ENCODE measurements around the gene SBK1. TPM values are rescaled to one million over a fixed set of nuclear protein-coding genes. Genes with fewer than 3 reads are reported as not detected.

SBK1 gene
- total and polyA plus RNA-seq, 2 of the 4 experiments (the other 2 are of a cell fraction): under 0.01 to 0.05 TPM

DNA sequence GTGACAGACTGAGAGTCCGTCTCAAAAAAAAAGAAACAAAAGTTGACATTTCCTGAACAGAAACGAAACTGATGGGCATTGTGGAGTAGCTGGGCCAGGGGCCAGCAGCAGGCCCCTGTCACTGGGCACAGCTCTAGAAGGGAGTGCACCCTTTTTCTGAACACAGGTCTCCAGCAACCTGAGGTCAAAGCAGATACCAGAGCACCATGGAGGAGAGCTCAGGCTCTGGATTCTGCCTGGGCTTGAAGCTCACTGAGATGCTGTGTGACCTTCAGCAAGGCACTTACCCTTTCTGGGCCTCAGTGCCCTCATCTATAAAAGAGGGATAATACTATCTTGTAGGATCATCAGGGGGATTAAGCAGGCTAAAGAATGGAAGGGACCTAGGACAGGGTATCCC is 5.0 kb downstream of the SBK1 start:
- TF ChIP-seq RCOR1 (IDR thresholded peaks at IDR 0.05; ENCODE audit: insufficient replicate concordance, low read length): no peak
- no peak for TF ChIP-seq MAFK (IDR thresholded peaks at IDR 0.05; ENCODE audit: low read depth, low read length)
- no peak for TF ChIP-seq NFE2L2 (IDR thresholded peaks at IDR 0.05; ENCODE audit: low read depth, low read length)
- no peak for TF ChIP-seq MXI1 (IDR thresholded peaks at IDR 0.05; ENCODE audit: borderline replicate concordance, low read depth, low read length)
- TF ChIP-seq, protein P1, sequence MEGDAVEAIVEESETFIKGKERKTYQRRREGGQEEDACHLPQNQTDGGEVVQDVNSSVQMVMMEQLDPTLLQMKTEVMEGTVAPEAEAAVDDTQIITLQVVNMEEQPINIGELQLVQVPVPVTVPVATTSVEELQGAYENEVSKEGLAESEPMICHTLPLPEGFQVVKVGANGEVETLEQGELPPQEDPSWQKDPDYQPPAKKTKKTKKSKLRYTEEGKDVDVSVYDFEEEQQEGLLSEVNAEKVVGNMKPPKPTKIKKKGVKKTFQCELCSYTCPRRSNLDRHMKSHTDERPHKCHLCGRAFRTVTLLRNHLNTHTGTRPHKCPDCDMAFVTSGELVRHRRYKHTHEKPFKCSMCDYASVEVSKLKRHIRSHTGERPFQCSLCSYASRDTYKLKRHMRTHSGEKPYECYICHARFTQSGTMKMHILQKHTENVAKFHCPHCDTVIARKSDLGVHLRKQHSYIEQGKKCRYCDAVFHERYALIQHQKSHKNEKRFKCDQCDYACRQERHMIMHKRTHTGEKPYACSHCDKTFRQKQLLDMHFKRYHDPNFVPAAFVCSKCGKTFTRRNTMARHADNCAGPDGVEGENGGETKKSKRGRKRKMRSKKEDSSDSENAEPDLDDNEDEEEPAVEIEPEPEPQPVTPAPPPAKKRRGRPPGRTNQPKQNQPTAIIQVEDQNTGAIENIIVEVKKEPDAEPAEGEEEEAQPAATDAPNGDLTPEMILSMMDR (conservative IDR thresholded peaks at IDR 0.05; ENCODE audit: low read depth, low read length): no peak
- H2AFZ ChIP-seq (replicated peaks; ENCODE audit: low read length, poor library complexity): no peak overlapping the region
- no peak overlapping the region for H3K4me2 ChIP-seq (ENCODE audit: low read depth, low read length)
- H3K27me3 ChIP-seq (ENCODE audit: control insufficient read depth, insufficient read depth, low read length): peaks cover 43% of the 10 kb centered on the region
- no peak overlapping the region for H2BK20ac ChIP-seq (ENCODE audit: low read depth, low read length)
- no peak overlapping the region for H2AK9ac ChIP-seq (replicated peaks; ENCODE audit: low read depth, low read length, poor library complexity)
- H3K36me3 ChIP-seq (ENCODE audit: control insufficient read depth, insufficient read depth, low read length): no peaks in the 10 kb centered on the region
- H4K91ac ChIP-seq (ENCODE audit: insufficient read depth, low read depth, low read length): no peak overlapping the region
- no peaks in the 10 kb centered on the region for H3K4me1 ChIP-seq (ENCODE audit: control insufficient read depth, insufficient read depth, low read length)
- BruUV-seq (replicated peaks): no TSS peak
- in situ Hi-C loops (cut with MboI; ENCODE audit: low sequenced_read_pairs) (loop anchor here (10.0 kb wide), 1 partner anchor 307 kb away; no protein-coding TSS in a partner anchor), intact Hi-C loops (cut with micrococcal nuclease) (no loop called here), dilution Hi-C loops (cut with HindIII; ENCODE audit: low sequenced_read_pairs, unreplicated experiment) (no loop called here)
- no peak overlapping the region for H3K4ac ChIP-seq (ENCODE audit: low read depth, low read length)
- H4K20me1 ChIP-seq (ENCODE audit: insufficient read depth, low read length): peaks cover 7% of the 10 kb centered on the region; the same call in 1 of the 2 replicates
- no peak overlapping the region for H2BK5ac ChIP-seq (ENCODE audit: low read depth, low read length, poor library complexity, severe bottlenecking)
- no peak overlapping the region for H3K9ac ChIP-seq (ENCODE audit: low read depth, low read length)
- H4K5ac ChIP-seq (ENCODE audit: low read depth, low read length): no peak overlapping the region
- no peak overlapping the region for H3K18ac ChIP-seq (ENCODE audit: low read depth, low read length)
- H2BK15ac ChIP-seq (ENCODE audit: low read depth, low read length): no peak overlapping the region
- no peaks in the 10 kb centered on the region for H3K9me3 ChIP-seq (ENCODE audit: control insufficient read depth, insufficient read depth, low read length)
- no peak overlapping the region for H2AK5ac ChIP-seq (ENCODE audit: low read depth, low read length)
- POLR2A ChIA-PET (ENCODE audit: unreplicated experiment): no interaction called here
- CTCF ChIA-PET: no interaction called here
- H3K14ac ChIP-seq (replicated peaks; ENCODE audit: low read depth, low read length): no peak overlapping the region
- H3K9me1 ChIP-seq (ENCODE audit: insufficient read depth, low read length): no peaks in the 10 kb centered on the region
- WGBS, 2 experiments (ENCODE audit: extremely low coverage in 2 of 2, insufficient read length in 1 of 2): 100% methylated on average over 1 of the region's 2 CpGs; no CpG with 5 or more reads in 1 of the 2 experiments
- no peak overlapping the region for H3K4me3 ChIP-seq (ENCODE audit: insufficient read depth, low read depth, low read length)
- no peak overlapping the region for H3K27ac ChIP-seq (ENCODE audit: insufficient read depth, low read length)
- no peak overlapping the region for H4K8ac ChIP-seq (ENCODE audit: low read depth in 2 of 2, low read length in 2 of 2)
- no peak overlapping the region for H2BK120ac ChIP-seq (ENCODE audit: low read depth, low read length)
- ATAC-seq (ENCODE audit: low read depth) (no peak), DNase-seq (no peak)
- H3K79me1 ChIP-seq (ENCODE audit: low read depth in 1 of 2, low read length in 2 of 2): no peaks in the 10 kb centered on the region
- H3K56ac ChIP-seq (ENCODE audit: extremely low read depth, insufficient read depth, low read length): no peak overlapping the region
- H3K23ac ChIP-seq (ENCODE audit: low read depth, low read length): no peak overlapping the region

Data from IMR-90 (cell line).